Keratinocyte (primary cell): ENCODE measurements around the gene CD36. TPM values are rescaled to one million over a fixed set of nuclear protein-coding genes. Genes with fewer than 3 reads are reported as not detected.

Experiments
- DNase-seq: peaks from one replicate; pipeline ENCODE4 v3.0.0-alpha.2; 2011; ENCODE audit warnings: low read depth, missing footprints, low spot score
- FAIRE-seq: peaks from 2 replicates; lab custom pipeline; 2011; peaks lifted over from hg19 to GRCh38; lab: Jason Lieb, UNC
- H2AFZ ChIP-seq: 2 replicates; pipeline ENCODE4 v1.6.0; 2012; ENCODE audit warnings: low read length, control low read depth, inconsistent platforms; ENCODE audit not compliant: control insufficient read depth
- H3K27ac ChIP-seq: 2 replicates; pipeline ENCODE4 v1.5.1; 2011; ENCODE audit warnings: low read length; ENCODE audit not compliant: control insufficient read depth, insufficient read depth
- H3K27me3 ChIP-seq: 3 replicates; pipeline ENCODE4 v1.6.0; 2011; ENCODE audit warnings: low read length; ENCODE audit not compliant: control insufficient read depth, insufficient read depth; ENCODE audit errors: extremely low read depth
- H3K36me3 ChIP-seq, 2 experiments: 2 replicates in 1 of 2; 3 replicates in 1 of 2; pipeline ENCODE4 v1.5.1; 2011; ENCODE audit warnings: low read length in 2 of 2, mild to moderate bottlenecking in 1 of 2; ENCODE audit not compliant: control insufficient read depth in 2 of 2, insufficient read depth in 2 of 2; ENCODE audit errors: extremely low read depth in 1 of 2
- H3K4me1 ChIP-seq: 3 replicates; pipeline ENCODE4 v1.5.1; 2011; ENCODE audit warnings: low read length; ENCODE audit not compliant: control insufficient read depth, insufficient read depth; ENCODE audit errors: extremely low read depth
- H3K4me2 ChIP-seq: 3 replicates; pipeline ENCODE4 v1.6.0; 2011; ENCODE audit warnings: low read depth, low read length; ENCODE audit not compliant: control insufficient read depth, insufficient read depth; ENCODE audit errors: extremely low read depth
- H3K4me3 ChIP-seq, 3 experiments: fragments of 200-600 bp in 1 of 3; sonication (generic) in 1 of 3; 2 replicates in 2 of 3; 3 replicates in 1 of 3; pipeline ENCODE4 v1.5.1; 2011 to 2016; ENCODE audit warnings: low read length in 3 of 3, mild to moderate bottlenecking in 3 of 3, control low read depth in 2 of 3, inconsistent platforms in 1 of 3, low read depth in 1 of 3, mixed read lengths in 1 of 3, mixed run types in 1 of 3, moderate library complexity in 1 of 3; ENCODE audit not compliant: control insufficient read depth in 2 of 3, insufficient read depth in 2 of 3; ENCODE audit errors: extremely low read depth in 1 of 3
- H3K79me2 ChIP-seq: 2 replicates; pipeline ENCODE4 v1.6.0; 2012; ENCODE audit warnings: low read length; ENCODE audit not compliant: control insufficient read depth, insufficient read depth
- H3K9ac ChIP-seq: 3 replicates; pipeline ENCODE4 v1.6.0; 2011; ENCODE audit warnings: low read length; ENCODE audit not compliant: control insufficient read depth, insufficient read depth; ENCODE audit errors: extremely low read depth
- H3K9me1 ChIP-seq: 3 replicates; pipeline ENCODE4 v1.6.0; 2011; ENCODE audit warnings: low read length; ENCODE audit not compliant: control insufficient read depth, insufficient read depth; ENCODE audit errors: extremely low read depth
- H3K9me3 ChIP-seq: 2 replicates; pipeline ENCODE4 v1.5.1; 2012; ENCODE audit warnings: low read depth, low read length; ENCODE audit not compliant: control insufficient read depth
- H4K20me1 ChIP-seq: 3 replicates; pipeline ENCODE4 v1.6.0; 2011; ENCODE audit warnings: low read length; ENCODE audit not compliant: control insufficient read depth, insufficient read depth; ENCODE audit errors: extremely low read depth
- CTCF ChIP-seq, 3 experiments: IDR thresholded peaks in 1 of 3; conservative IDR thresholded peaks in 1 of 3; optimal IDR thresholded peaks in 1 of 3; 2 replicates in 2 of 3; 3 replicates in 1 of 3; pipeline versions ENCODE3 to v1.5.1; 2011; ENCODE audit warnings: low read length in 3 of 3, mild to moderate bottlenecking in 3 of 3, moderate library complexity in 2 of 3, control low read depth in 1 of 3, inconsistent platforms in 1 of 3; ENCODE audit not compliant: insufficient read depth in 2 of 3; ENCODE audit errors: extremely low read depth in 1 of 3
- EZH2 ChIP-seq: IDR thresholded peaks from one replicate; pipeline ENCODE4 v1.6.1; 2012; ENCODE audit warnings: inconsistent platforms, mild to moderate bottlenecking, low read length, moderate library complexity
- dilution Hi-C: fragments of 300-500 bp; cut with MboI; formaldehyde crosslinking; loops from one replicate; pipeline ENCODE4 v1.7.0; 2020; ENCODE audit warnings: low sequenced_read_pairs; ENCODE audit not compliant: extremely low pct_ligation_motif_present
- polyA plus RNA-seq, 5 experiments: library from polyadenylated mRNA; depleted of rRNA in 3 of 5; stranded (reverse) in 3 of 5; stranded (forward) in 1 of 5; unstranded in 1 of 5; fragments of >200 nt; gene quantifications; 1 replicate in 1 of 5; 2 replicates in 3 of 5; 3 replicates in 1 of 5; pipeline versions ENCODE4 v1.2.1 to v1.2.3, GENCODE V29; 2011 to 2012; ENCODE audit warnings: missing spikeins in 2 of 5, low read depth in 1 of 5, low replicate concordance in 1 of 5

The CD36 gene
- polyA plus RNA-seq, 1 donor (not counting 4 experiments of a cell fraction or from before 2014, with no cell fraction given) = 0.59 TPM

- Histone ChIP-seq H3K27ac (no peak overlapping the region), H3K9me1 (no peaks in the 10 kb centered on the region), H3K9me3 (no peaks in the 10 kb centered on the region), H3K9ac (no peak overlapping the region), H3K27me3 (no peaks in the 10 kb centered on the region), H3K79me2 (no peaks in the 10 kb centered on the region), H3K4me2 (no peak overlapping the region), H3K4me3 (no peak overlapping the region), H3K4me1 (peaks cover 13% of the 10 kb centered on the region), H4K20me1 (no peaks in the 10 kb centered on the region), H2AFZ (no peak overlapping the region), H3K36me3 (no peaks in the 10 kb centered on the region)
- dilution Hi-C loops = no loop called here
- FAIRE-seq (no peak), DNase-seq (no peak)
- TF ChIP-seq EZH2 = no peak
- TF ChIP-seq CTCF (optimal IDR thresholded peaks at IDR 0.05 in 1 of 3, IDR thresholded peaks at IDR 0.05 in 1 of 3, conservative IDR thresholded peaks at IDR 0.05 in 1 of 3; ENCODE audit: extremely low read depth in 1 of 3, insufficient read depth in 2 of 3, low read length in 3 of 3) = no peak
Observed at GRCh38 chr7:80646083-80646865, 7.8 kb downstream of the CD36 start.

GRCh38 chr7:80647436-80647835 is 9.0 kb downstream of the CD36 start:
- Histone ChIP-seq H3K79me2 (no peaks in the 10 kb centered on the region), H2AFZ (no peak overlapping the region), H3K9ac (no peak overlapping the region), H3K27me3 (no peaks in the 10 kb centered on the region), H4K20me1 (no peaks in the 10 kb centered on the region), H3K27ac (no peak overlapping the region), H3K9me3 (no peaks in the 10 kb centered on the region), H3K9me1 (no peaks in the 10 kb centered on the region), H3K4me3 (no peak overlapping the region), H3K4me1 (peaks cover 13% of the 10 kb centered on the region), H3K36me3 (no peaks in the 10 kb centered on the region), H3K4me2 (no peak overlapping the region)
- DNase-seq (no peak), FAIRE-seq (no peak)
- TF ChIP-seq EZH2 = no peak
- no peak for TF ChIP-seq CTCF (optimal IDR thresholded peaks at IDR 0.05 in 1 of 3, IDR thresholded peaks at IDR 0.05 in 1 of 3, conservative IDR thresholded peaks at IDR 0.05 in 1 of 3; ENCODE audit: extremely low read depth in 1 of 3, insufficient read depth in 2 of 3, low read length in 3 of 3)
- dilution Hi-C loops = no loop called here
